HEK293T (cell line): ENCODE measurements around the gene USP34.

Experiments used
- BHLHE40 ChIP-seq: fragments of 450-650 bp; IDR thresholded peaks from 2 replicates; pipeline ENCODE4 v1.6.1; 2016; ENCODE audit warnings: mild to moderate bottlenecking, moderate library complexity, borderline replicate concordance
- FOXA1 ChIP-seq: fragments of 450-650 bp; IDR thresholded peaks from 2 replicates; pipeline ENCODE4 v1.6.1; 2016; ENCODE audit warnings: mild to moderate bottlenecking
- FOXK2 ChIP-seq: fragments of 450-650 bp; IDR thresholded peaks from 2 replicates; pipeline ENCODE4 v1.6.1; 2016; ENCODE audit warnings: mild to moderate bottlenecking
- FOXM1 ChIP-seq: fragments of 450-650 bp; IDR thresholded peaks from 2 replicates; pipeline ENCODE4 v1.6.1; 2017; ENCODE audit warnings: mild to moderate bottlenecking, borderline replicate concordance
- HDGF ChIP-seq: fragments of 450-650 bp; IDR thresholded peaks from 2 replicates; pipeline ENCODE4 v1.6.1; 2017; ENCODE audit warnings: antibody characterized with exemption, borderline replicate concordance
- L3MBTL2 ChIP-seq: fragments of 450-650 bp; conservative IDR thresholded peaks from 2 replicates; pipeline ENCODE4 v1.6.1; 2016; ENCODE audit warnings: mild to moderate bottlenecking
- LEF1 ChIP-seq: fragments of 450-650 bp; IDR thresholded peaks from 2 replicates; pipeline ENCODE4 v1.6.1; 2017; ENCODE audit warnings: mild to moderate bottlenecking, borderline replicate concordance
- SP1 ChIP-seq: fragments of 450-650 bp; IDR thresholded peaks from 2 replicates; pipeline ENCODE4 v1.6.1; 2017
- ZNF384 ChIP-seq: fragments of 450-650 bp; IDR thresholded peaks from 2 replicates; pipeline ENCODE4 v1.6.1; 2016

DNA sequence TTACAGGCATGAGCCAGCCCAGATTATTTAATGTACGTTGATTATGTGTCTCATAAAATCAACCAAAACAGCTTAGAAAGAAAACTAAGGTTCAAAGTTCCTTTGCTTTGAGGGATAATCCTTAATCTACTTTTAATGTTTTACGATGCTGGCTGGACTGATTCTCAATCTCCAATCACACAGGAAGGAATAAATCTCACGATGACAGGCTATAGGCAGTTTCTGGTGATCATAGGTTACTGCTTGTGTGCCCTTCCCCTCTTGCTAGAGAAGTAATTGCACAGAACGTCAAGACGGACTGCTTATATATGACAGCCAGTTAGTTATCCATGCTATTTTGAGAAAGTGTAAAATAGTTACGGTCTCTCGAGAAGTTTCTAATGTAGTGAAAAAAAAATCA, 265.8 kb downstream of the USP34 start:
- no peak for TF ChIP-seq FOXA1
- no peak for TF ChIP-seq L3MBTL2
- TF ChIP-seq LEF1: no peak
- no peak for TF ChIP-seq HDGF
- no peak for TF ChIP-seq BHLHE40
- no peak for TF ChIP-seq SP1
- TF ChIP-seq FOXM1: no peak
- TF ChIP-seq FOXK2: no peak
- TF ChIP-seq ZNF384: no peak
